Right lobe of liver (tissue), 4 donors: Measurements from ENCODE around the gene EYA2.

Source experiments
- POLR2A ChIP-seq: fragments of 450-650 bp; IDR thresholded peaks from one replicate; pipeline ENCODE4 v1.6.1; 2017; ENCODE audit warnings: antibody characterized with exemption, mild to moderate bottlenecking
- TF ChIP-seq, protein P1 (sequence below), 4 donors: fragments of 200-600 bp in 3 of 4; fragments of 450-650 bp in 1 of 4; IDR thresholded peaks; one replicate each; pipeline versions ENCODE4 v1.5.1 to v1.8.0; 2016 to 2022; ENCODE audit warnings: antibody characterized with exemption in 4 of 4, mild to moderate bottlenecking in 2 of 4
- donor health status: DM: no; HTN: no; CAD: no.
- donor health status: DM: no; HTN: no; CAD: no.
- donor health status: DM: no; HTN: yes; CAD: no.

- TF ChIP-seq, protein P1, sequence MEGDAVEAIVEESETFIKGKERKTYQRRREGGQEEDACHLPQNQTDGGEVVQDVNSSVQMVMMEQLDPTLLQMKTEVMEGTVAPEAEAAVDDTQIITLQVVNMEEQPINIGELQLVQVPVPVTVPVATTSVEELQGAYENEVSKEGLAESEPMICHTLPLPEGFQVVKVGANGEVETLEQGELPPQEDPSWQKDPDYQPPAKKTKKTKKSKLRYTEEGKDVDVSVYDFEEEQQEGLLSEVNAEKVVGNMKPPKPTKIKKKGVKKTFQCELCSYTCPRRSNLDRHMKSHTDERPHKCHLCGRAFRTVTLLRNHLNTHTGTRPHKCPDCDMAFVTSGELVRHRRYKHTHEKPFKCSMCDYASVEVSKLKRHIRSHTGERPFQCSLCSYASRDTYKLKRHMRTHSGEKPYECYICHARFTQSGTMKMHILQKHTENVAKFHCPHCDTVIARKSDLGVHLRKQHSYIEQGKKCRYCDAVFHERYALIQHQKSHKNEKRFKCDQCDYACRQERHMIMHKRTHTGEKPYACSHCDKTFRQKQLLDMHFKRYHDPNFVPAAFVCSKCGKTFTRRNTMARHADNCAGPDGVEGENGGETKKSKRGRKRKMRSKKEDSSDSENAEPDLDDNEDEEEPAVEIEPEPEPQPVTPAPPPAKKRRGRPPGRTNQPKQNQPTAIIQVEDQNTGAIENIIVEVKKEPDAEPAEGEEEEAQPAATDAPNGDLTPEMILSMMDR (IDR thresholded peaks at IDR 0.05) = no peak
- TF ChIP-seq POLR2A = no peak
Observed at GRCh38 chr20:47224857-47225256, 330.2 kb downstream of the EYA2 start.
